CD4-positive, alpha-beta T cell treated with Interleukin-6 for 4 hours (primary cell): ENCODE measurements around the gene CXCR5.
A peak's percentile ranks its signal among the peaks of the same experiment; 100 is the strongest.
"Not testable (repeated sequence)": the region's sequence is repeated elsewhere in the genome, so short reads cannot be mapped to it uniquely, and the experiment has no call there.

ENCODE experiments used
- DNase-seq: peaks from one replicate; pipeline ENCODE4 v3.0.0-alpha.2; 2020; ENCODE audit warnings: mixed read lengths

CXCR5 gene

GRCh38 chr11:118883368-118884071 lies at the start of gene CXCR5:
Gene CXCR5, plus strand, starts transcription at chr11:118883892. Its CDS starts 50 bp downstream, at chr11:118883942.
- peak; percentile 65 for DNase-seq

GRCh38 chr11:118834427-118835028 lies 49.2 kb upstream of the CXCR5 start:
- no peak for DNase-seq

GRCh38 chr11:118837868-118838267 lies 45.8 kb upstream of the CXCR5 start:
- no peak for DNase-seq

GRCh38 chr11:118838905-118839553 lies 44.7 kb upstream of the CXCR5 start:
- DNase-seq, result no peak

GRCh38 chr11:118841469-118842242 lies 42.0 kb upstream of the CXCR5 start:
- DNase-seq, result peak; percentile 38

GRCh38 chr11:118842369-118842768 lies 41.3 kb upstream of the CXCR5 start:
- no peak for DNase-seq

GRCh38 chr11:118842843-118843242 lies 40.8 kb upstream of the CXCR5 start:
- DNase-seq, result not testable (repeated sequence)

- DNase-seq, result no peak
Measured at GRCh38 chr11:118843565-118843964, 40.1 kb upstream of the CXCR5 start.

- DNase-seq, result no peak
Measured at GRCh38 chr11:118845369-118845768, 38.3 kb upstream of the CXCR5 start.

GRCh38 chr11:118846181-118846935 lies 37.3 kb upstream of the CXCR5 start:
- DNase-seq, result no peak

GRCh38 chr11:118849825-118850224 lies 33.9 kb upstream of the CXCR5 start:
- DNase-seq, result no peak

- no peak for DNase-seq
Measured at GRCh38 chr11:118851970-118852369, 31.7 kb upstream of the CXCR5 start.

- DNase-seq, result no peak
Measured at GRCh38 chr11:118853678-118854077, 30.0 kb upstream of the CXCR5 start.

GRCh38 chr11:118856314-118856713 lies 27.4 kb upstream of the CXCR5 start:
- no peak for DNase-seq

- DNase-seq, result no peak
Measured at GRCh38 chr11:118857385-118857784, 26.3 kb upstream of the CXCR5 start.

GRCh38 chr11:118859973-118860372 lies 23.7 kb upstream of the CXCR5 start:
- no peak for DNase-seq

GRCh38 chr11:118868659-118869058 lies 15.0 kb upstream of the CXCR5 start:
- no peak for DNase-seq

GRCh38 chr11:118870396-118871343 lies 13.0 kb upstream of the CXCR5 start:
- DNase-seq, result peak; percentile 48

- DNase-seq, result peak; percentile 72
Measured at GRCh38 chr11:118872403-118872821, 11.3 kb upstream of the CXCR5 start.

- DNase-seq, result no peak
Measured at GRCh38 chr11:118873804-118874203, 9.9 kb upstream of the CXCR5 start.

- no peak for DNase-seq
Measured at GRCh38 chr11:118876286-118876685, 7.4 kb upstream of the CXCR5 start.
